ENCODE measurements around the gene THRB. TPM values are rescaled to one million over a fixed set of nuclear protein-coding genes. Genes with fewer than 3 reads are reported as not detected.

Gene THRB
- total and polyA plus RNA-seq, 5 experiments from 2014 or later = not detected

DNA sequence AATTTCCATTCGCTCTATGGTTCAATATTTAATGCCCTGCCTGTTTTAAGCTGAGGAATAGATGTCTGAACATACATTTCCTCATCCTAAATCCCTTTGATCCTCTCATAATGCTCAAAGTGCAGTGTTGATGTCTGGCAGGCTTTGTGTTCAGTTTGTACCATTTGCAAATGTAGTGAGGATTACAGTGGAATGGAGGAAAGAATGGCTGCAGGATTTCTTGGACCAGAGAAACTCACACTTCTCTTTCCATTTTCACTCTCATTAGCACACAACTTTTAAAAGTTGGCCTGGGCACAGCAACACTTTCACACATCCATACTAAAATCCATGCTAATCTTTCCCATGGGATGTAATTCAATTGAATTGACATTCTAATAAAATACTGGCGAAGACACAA is 28.6 kb upstream of the THRB start:
- ATAC-seq = no peak
- DNase-seq = no peak
- Mint-ChIP-seq H3K4me1 (peaks cover 0 to 11% (median 4%) of the 10 kb centered on the region in 4 donors), H3K27me3 (peaks cover 25 to 49% (median 38%) of the 10 kb centered on the region in 5 donors), H3K27ac (no peak overlapping the region), H3K9me3 (peaks cover 0 to 5% (median 1%) of the 10 kb centered on the region in 9 donors), H3K4me3 (no peak overlapping the region), H3K36me3 (peaks cover 0 to 7% (median 0%) of the 10 kb centered on the region in 3 donors)
- POLR2A ChIA-PET = no interaction called here

DNA sequence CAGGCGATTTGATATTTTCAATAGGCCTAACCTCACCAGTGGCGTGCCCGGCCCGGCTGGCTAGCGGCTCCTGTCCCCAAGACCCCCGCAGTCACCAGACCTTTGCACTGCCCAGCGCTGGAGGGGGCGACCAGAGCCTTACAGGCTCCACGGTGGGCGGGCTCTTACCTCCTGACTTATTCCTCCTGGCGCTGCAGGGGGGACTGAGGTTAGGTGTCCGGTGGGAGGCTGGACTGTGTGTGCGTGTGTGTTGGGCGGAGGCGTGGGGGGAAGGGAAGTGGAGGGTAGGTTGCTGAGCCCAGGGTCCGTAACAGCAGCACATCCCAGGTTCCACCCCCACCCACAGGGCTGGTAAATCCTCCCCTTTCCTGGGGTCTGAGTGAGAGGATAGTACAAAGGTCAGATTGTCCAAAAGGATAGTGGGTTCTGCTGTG is 27.5 kb upstream of the THRB start:
- peaks cover 25 to 50% (median 38%) of the 10 kb centered on the region in 5 donors for H3K27me3 Mint-ChIP-seq
- H3K9me3 Mint-ChIP-seq = peaks cover 0 to 5% (median 1%) of the 10 kb centered on the region in 9 donors
- H3K4me1 Mint-ChIP-seq = peaks cover 0 to 11% (median 4%) of the 10 kb centered on the region in 4 donors
- peak overlapping the region in 1 of 10 donors; percentile 29 for H3K4me3 Mint-ChIP-seq
- no peak overlapping the region for H3K27ac Mint-ChIP-seq
- POLR2A ChIA-PET = no interaction called here
- DNase-seq (peak in 1 of 10 donors; percentile 57), ATAC-seq (no peak)
- H3K36me3 Mint-ChIP-seq = peaks cover 0 to 7% (median 0%) of the 10 kb centered on the region in 3 donors

DNA sequence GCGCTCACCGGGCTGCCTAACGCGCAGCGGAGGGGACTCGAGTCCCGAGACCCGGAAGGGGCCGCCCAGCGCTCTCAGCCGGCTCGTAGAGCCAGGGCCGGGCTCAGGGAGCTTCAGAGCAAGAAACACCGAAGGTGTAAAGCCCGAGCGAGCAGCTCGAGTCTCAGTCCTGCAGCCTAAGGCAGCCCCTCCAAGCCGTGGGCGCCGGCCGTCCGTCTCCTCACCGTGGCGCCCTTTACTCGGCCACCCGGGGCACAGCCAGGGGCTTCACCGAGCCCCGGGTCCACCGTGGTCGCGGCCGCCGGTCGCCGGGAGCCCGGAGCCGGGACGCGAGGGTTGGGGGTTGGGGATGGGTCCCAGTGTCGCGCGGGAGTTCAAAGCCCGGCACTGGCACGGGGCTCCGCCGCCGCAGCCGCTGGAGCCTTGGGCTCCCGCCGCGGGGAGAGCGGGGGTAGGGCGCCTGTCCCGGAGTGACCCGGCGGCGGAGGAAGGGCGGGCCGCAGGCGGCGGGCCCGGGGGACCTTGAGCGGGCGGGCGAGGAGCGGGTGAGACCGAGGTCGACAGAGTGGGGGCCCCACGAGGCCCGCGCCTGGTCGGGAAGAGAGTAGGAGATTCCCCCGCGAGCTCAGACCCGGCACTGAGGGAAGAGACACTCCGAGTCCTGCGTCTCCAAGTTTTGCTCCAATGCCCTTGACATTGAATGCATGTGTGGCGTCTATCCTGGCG is 26.9 kb upstream of the THRB start:
- no peak for ATAC-seq
- peaks cover 26 to 50% (median 39%) of the 10 kb centered on the region in 5 donors for H3K27me3 Mint-ChIP-seq
- H3K9me3 Mint-ChIP-seq = peaks cover 0 to 5% (median 1%) of the 10 kb centered on the region in 9 donors
- H3K27ac Mint-ChIP-seq = no peak overlapping the region
- H3K4me1 Mint-ChIP-seq = peaks cover 0 to 11% (median 4%) of the 10 kb centered on the region in 4 donors
- DNase-seq = peak in 2 of 10 donors; percentile 2 to 58
- peak overlapping the region in 3 of 10 donors; percentile 24 to 61 (median 43) for H3K4me3 Mint-ChIP-seq
- H3K36me3 Mint-ChIP-seq = peaks cover 0 to 7% (median 0%) of the 10 kb centered on the region in 3 donors
- POLR2A ChIA-PET = no interaction called here

DNA sequence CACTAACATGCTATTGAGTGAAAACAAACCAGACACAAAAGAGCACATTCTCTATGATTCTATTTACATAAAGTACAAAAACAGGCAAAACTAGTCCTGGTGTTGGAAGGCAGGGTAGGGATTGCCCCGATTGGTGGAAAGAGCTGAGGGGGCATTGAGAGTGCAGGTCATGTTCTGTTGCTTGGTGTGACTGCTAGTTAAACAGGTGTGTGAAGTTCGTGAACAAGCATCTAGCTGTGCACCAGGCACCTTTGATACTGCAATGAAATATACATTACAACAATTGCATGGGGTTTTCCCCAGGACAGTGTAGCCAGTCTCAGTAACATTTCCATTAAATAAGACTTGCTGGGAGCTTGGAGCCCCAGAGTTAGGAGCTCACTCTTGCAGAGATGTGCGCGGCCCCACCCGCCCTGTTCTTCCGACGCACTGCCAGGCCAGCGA is 26.3 kb upstream of the THRB start:
- no peak for ATAC-seq
- POLR2A ChIA-PET = no interaction called here
- H3K36me3 Mint-ChIP-seq = peaks cover 0 to 7% (median 0%) of the 10 kb centered on the region in 3 donors
- DNase-seq = no peak
- peaks cover 0 to 11% (median 4%) of the 10 kb centered on the region in 4 donors for H3K4me1 Mint-ChIP-seq
- H3K9me3 Mint-ChIP-seq = peaks cover 0 to 5% (median 1%) of the 10 kb centered on the region in 9 donors
- peaks cover 26 to 50% (median 39%) of the 10 kb centered on the region in 5 donors for H3K27me3 Mint-ChIP-seq
- no peak overlapping the region for H3K27ac Mint-ChIP-seq
- H3K4me3 Mint-ChIP-seq = peak overlapping the region in 4 of 10 donors; percentile 24 to 61 (median 50)

DNA sequence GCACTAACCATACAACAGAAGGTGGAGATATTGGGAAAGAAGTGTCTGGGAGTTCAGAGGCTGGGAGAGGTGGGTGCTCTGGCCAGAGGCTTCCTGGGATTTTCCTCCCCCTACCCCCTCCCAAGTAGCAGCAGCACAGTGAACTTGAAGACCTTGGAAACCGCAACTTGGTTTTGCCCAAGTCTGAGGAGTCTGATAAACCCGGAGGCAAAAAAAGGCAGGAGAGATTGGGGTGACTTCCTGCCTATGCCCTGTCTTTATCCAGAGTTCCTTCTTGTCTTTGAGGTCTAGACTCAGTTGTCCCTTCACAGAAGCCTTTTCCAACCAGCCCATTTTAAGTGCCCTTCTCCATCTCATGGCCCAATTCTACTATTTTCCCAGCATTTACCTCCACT is 25.4 kb upstream of the THRB start:
- POLR2A ChIA-PET = no interaction called here
- DNase-seq = no peak
- H3K27me3 Mint-ChIP-seq = peaks cover 26 to 50% (median 39%) of the 10 kb centered on the region in 5 donors
- H3K9me3 Mint-ChIP-seq = peaks cover 0 to 5% (median 1%) of the 10 kb centered on the region in 9 donors
- no peak overlapping the region for H3K27ac Mint-ChIP-seq
- ATAC-seq = no peak
- peaks cover 0 to 11% (median 4%) of the 10 kb centered on the region in 4 donors for H3K4me1 Mint-ChIP-seq
- H3K4me3 Mint-ChIP-seq = no peak overlapping the region
- peaks cover 0 to 7% (median 0%) of the 10 kb centered on the region in 3 donors for H3K36me3 Mint-ChIP-seq

DNA sequence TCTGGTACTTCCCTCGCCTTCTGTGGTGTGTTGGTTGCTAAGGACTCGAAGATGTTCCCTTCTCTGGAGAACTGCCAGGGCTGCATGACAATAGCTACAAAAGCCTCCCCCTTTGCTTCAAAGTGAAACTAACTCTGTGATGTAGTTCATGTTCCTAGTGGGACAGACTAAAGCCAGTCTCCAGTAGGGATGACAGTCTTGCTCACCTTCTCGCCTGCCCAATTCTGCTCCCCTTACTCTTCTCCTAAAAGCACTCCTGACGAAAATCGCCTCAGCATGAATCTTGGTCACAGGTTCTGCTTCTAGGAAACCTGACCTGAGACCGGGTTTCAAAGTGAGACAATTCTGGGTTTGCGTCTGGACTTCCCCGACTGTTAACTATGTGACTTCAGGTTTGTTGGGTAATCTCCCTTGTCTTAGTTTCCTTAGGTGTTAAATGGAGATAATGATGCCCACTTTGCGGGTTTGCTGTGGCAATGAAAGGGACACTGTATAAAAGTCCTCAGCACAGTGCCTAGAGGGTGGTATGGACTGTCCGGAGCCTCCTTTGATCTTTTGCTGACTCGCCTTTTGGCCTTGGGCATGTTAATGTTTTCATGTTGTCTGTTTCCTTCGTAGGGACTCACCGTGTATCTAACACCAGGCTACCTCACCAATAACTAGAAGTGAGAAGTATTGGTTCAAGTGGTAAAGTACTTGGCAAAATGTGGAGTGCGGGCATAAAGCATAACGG is 24.9 kb upstream of the THRB start:
- Mint-ChIP-seq H3K9me3 (peaks cover 0 to 5% (median 1%) of the 10 kb centered on the region in 9 donors), H3K27ac (peak overlapping the region in 1 of 10 donors; percentile 1), H3K27me3 (peaks cover 26 to 50% (median 39%) of the 10 kb centered on the region in 5 donors), H3K4me3 (no peak overlapping the region), H3K4me1 (peaks cover 0 to 11% (median 4%) of the 10 kb centered on the region in 4 donors), H3K36me3 (peaks cover 0 to 7% (median 0%) of the 10 kb centered on the region in 3 donors)
- ATAC-seq (no peak), DNase-seq (no peak)
- POLR2A ChIA-PET = no interaction called here

DNA sequence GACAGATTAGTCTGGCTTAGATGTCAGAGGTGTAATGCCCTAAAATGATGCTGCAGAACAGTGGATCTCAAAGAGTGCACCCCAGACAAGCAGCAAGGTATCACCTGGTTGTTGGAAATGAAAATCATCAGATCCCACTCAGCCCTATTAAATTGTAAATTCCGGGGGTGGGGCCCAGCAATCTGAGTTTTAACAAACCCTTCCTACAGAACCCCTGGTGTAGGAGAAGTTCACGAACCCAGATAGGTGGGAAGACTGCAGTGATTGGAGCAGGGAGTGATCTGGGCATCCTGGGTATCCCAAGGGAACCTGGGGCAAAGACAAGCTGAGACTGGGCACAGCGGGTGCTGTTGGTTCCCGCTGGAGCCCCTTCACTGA is 24.3 kb upstream of the THRB start:
- no peak overlapping the region for H3K4me3 Mint-ChIP-seq
- H3K36me3 Mint-ChIP-seq = peaks cover 0 to 7% (median 0%) of the 10 kb centered on the region in 3 donors
- H3K27ac Mint-ChIP-seq = no peak overlapping the region

DNA sequence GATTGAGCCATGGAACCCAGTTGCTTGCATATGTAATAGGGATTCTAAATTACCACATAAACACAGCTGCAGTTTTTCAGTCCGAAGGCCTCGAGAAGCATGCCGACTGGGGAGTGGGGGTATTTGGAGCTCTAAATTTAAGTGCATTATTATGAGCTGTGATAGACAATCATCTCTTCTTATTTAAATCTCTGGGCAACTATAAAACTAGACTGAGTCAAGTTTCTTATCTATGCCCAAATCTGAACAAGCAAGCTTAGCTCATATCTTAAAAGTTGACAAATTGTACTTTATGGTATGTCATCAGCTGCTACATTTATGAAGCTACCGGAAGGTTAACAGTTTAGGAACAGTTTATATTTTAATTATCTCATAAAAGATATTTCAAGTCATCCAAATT is 19.5 kb upstream of the THRB start:
- no peaks in the 10 kb centered on the region for H3K4me1 Mint-ChIP-seq
- H3K4me3 Mint-ChIP-seq = no peak overlapping the region
- peaks cover 6 to 14% (median 6%) of the 10 kb centered on the region in 5 donors for H3K27me3 Mint-ChIP-seq
- peaks cover 0 to 3% (median 0%) of the 10 kb centered on the region in 9 donors for H3K9me3 Mint-ChIP-seq
- H3K36me3 Mint-ChIP-seq = no peaks in the 10 kb centered on the region
- ATAC-seq (no peak), DNase-seq (no peak)
- POLR2A ChIA-PET = no interaction called here
- no peak overlapping the region for H3K27ac Mint-ChIP-seq

More for the DNA sequence above, 24.3 kb upstream of the THRB start:
- Mint-ChIP-seq H3K9me3 (peaks cover 0 to 5% (median 1%) of the 10 kb centered on the region in 9 donors), H3K27me3 (peaks cover 26 to 50% (median 39%) of the 10 kb centered on the region in 5 donors), H3K4me1 (peaks cover 0 to 11% (median 4%) of the 10 kb centered on the region in 4 donors)
- ATAC-seq (no peak), DNase-seq (no peak)
- POLR2A ChIA-PET = no interaction called here

DNA sequence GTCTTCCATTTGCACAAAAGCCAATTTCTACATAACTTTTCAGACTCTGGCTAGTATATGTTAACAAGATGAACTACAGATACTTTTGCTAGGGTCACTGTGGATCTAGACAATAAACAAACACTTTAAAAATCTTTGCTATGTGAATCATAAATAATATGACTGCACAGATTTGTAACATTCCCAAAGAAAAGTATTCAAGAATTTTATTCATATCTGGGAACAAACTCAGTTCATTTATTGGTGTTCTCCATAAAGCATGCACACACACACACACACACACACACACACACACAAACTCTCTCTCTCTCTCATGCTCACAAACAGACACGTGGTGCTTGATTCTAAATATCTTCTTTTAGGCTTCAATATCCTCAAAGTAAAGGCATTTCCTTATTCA is 18.8 kb upstream of the THRB start:
- H3K27me3 Mint-ChIP-seq = peaks cover 3 to 10% (median 5%) of the 10 kb centered on the region in 5 donors
- no peaks in the 10 kb centered on the region for H3K36me3 Mint-ChIP-seq
- DNase-seq (no peak), ATAC-seq (no peak)
- H3K27ac Mint-ChIP-seq = no peak overlapping the region
- peaks cover 0 to 1% (median 0%) of the 10 kb centered on the region in 4 donors for H3K4me1 Mint-ChIP-seq
- H3K9me3 Mint-ChIP-seq = peaks cover 0 to 3% (median 0%) of the 10 kb centered on the region in 9 donors
- POLR2A ChIA-PET = no interaction called here
- H3K4me3 Mint-ChIP-seq = no peak overlapping the region

DNA sequence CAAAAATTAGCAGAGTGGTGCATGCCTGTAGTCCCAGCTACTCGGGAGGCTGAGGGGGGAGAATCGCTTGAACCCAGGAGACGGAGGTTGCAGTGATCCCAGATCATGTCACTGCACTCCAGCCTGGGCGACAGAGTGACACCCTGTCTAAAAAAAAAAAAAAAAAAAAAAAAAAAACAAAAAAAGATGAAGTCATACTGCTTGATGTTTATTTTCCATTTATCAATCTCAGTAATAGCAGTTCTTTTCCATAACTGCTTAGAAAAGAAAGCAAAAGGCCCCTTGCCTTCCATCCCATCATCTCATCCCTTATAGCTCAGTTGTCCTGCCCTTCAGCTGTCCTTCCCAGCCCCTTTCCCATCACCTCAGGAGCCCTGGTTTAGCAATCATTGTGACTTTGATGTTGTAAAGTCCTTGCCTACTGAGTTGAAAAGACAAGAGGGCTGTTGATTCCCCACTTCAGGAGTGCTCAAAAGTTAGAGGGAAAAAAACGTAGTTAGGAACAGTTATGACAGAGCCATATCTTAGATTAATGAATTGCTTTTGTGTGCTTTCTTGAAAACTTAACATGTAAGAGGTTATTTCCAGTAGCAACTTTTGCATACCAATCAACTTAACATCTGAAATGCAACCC is 18.0 kb upstream of the THRB start:
- Mint-ChIP-seq H3K9me3 (peaks cover 0 to 4% (median 0%) of the 10 kb centered on the region in 9 donors), H3K4me1 (peaks cover 0 to 7% (median 0%) of the 10 kb centered on the region in 4 donors), H3K27me3 (peaks cover 0 to 9% (median 4%) of the 10 kb centered on the region in 5 donors), H3K36me3 (no peaks in the 10 kb centered on the region), H3K27ac (no peak overlapping the region), H3K4me3 (no peak overlapping the region)
- no peak for ATAC-seq
- POLR2A ChIA-PET = no interaction called here
- DNase-seq = no peak

DNA sequence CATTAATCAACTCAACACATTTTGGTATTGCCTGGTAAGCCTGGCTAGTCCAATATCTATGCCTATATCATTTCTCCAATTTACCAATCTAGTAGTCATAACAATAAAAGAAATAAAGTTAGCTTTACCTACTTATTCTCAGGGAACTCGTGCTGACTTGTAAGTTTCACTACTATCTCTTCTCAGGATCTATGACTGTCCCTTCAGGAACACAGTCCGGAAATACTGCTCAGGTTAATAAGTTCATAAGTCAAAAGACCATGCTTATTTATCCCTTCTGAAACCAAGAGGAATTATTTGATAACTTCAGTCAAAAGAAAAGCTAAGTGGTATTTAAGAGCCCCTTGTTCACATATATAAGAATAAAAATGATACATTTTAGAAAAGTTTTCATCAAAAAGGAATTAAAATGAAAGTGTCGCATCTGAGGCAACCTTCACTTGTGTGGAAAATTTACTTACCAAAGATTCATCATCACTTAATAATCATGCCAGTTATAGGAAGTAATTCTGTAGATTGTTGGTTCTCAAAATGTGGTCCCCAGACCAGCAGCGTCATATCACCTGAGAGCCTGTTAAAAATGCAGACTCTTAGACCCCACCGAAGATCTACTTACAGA is 15.5 kb upstream of the THRB start:
- peaks cover 0 to 16% (median 0%) of the 10 kb centered on the region in 4 donors for H3K4me1 Mint-ChIP-seq
- no peak overlapping the region for H3K4me3 Mint-ChIP-seq
- no peaks in the 10 kb centered on the region for H3K36me3 Mint-ChIP-seq
- H3K27ac Mint-ChIP-seq = no peak overlapping the region
- POLR2A ChIA-PET = no interaction called here
- H3K27me3 Mint-ChIP-seq = peaks cover 0 to 7% (median 2%) of the 10 kb centered on the region in 5 donors
- DNase-seq (no peak), ATAC-seq (no peak)
- peaks cover 0 to 4% (median 0%) of the 10 kb centered on the region in 9 donors for H3K9me3 Mint-ChIP-seq

DNA sequence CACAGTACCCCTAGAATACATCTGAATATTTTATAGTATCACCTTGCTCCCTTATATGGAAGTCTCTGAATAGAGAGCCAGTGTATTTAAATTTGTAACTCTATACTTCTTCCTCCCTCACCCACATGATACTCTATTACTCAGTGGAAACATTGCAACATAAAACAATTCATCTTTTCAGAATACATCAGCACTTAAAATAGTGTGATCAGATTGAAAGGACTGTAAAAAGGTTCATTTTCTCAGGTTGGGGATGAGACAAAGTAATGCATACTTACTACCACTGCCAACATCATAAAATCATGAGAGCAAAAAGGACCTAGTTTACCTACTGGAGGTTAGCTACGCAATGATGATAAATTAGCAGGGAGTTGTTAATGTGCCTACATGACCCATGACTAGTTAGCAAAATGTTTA is 13.8 kb upstream of the THRB start:
- H3K4me3 Mint-ChIP-seq = no peak overlapping the region

More for the DNA sequence above, 13.8 kb upstream of the THRB start:
- Mint-ChIP-seq H3K9me3 (peaks cover 0 to 4% (median 0%) of the 10 kb centered on the region in 9 donors), H3K36me3 (no peaks in the 10 kb centered on the region), H3K4me1 (peaks cover 0 to 25% (median 0%) of the 10 kb centered on the region in 4 donors), H3K27ac (no peak overlapping the region), H3K27me3 (peaks cover 0 to 10% (median 2%) of the 10 kb centered on the region in 5 donors)
- ATAC-seq (no peak), DNase-seq (no peak)
- POLR2A ChIA-PET = no interaction called here

Measured in naive thymus-derived CD8-positive, alpha-beta T cell (primary cell).